ENCODE results near the gene PRKN. TPM values are rescaled to one million over a fixed set of nuclear protein-coding genes. Genes with fewer than 3 reads are reported as not detected.

The PRKN gene
- total RNA-seq, 1 experiment from 2014 or later: 2.0 TPM

GRCh38 chr6:162706232-162706631 is 21.3 kb downstream of the PRKN start:
- Histone ChIP-seq H3K23me2 (ENCODE audit: insufficient read length, low read depth, low read length, poor library complexity, severe bottlenecking) (no peaks in the 10 kb centered on the region), H3K18ac (ENCODE audit: insufficient read length, low read depth, low read length) (no peak overlapping the region), H2BK120ac (ENCODE audit: low read depth, low read length, poor library complexity, severe bottlenecking) (no peak overlapping the region), H3K4me2 (ENCODE audit: insufficient read depth, insufficient read length, low read length) (no peak overlapping the region), H3K56ac (ENCODE audit: insufficient read length, low read depth, low read length) (no peak overlapping the region), H2BK20ac (ENCODE audit: low read depth, low read length, poor library complexity, severe bottlenecking) (no peak overlapping the region), H3T11ph (ENCODE audit: low read length) (no peak overlapping the region), H4K8ac (replicated peaks; ENCODE audit: insufficient read length, low read depth, low read length) (no peak overlapping the region), H3K79me2 (ENCODE audit: insufficient read depth, low read length) (no peaks in the 10 kb centered on the region), H4K20me1 (ENCODE audit: control insufficient read depth, insufficient read depth, insufficient read length) (no peaks in the 10 kb centered on the region), H2AK5ac (ENCODE audit: insufficient read length, low read length) (no peak overlapping the region), H3K14ac (ENCODE audit: insufficient read depth, low read length) (no peak overlapping the region), H2AFZ (ENCODE audit: low read length) (no peak overlapping the region), H3K4me1 (ENCODE audit: insufficient read depth, low read length) (no peaks in the 10 kb centered on the region), H3K27ac (ENCODE audit: insufficient read length, low read depth, low read length) (no peak overlapping the region), H3K79me1 (ENCODE audit: insufficient read depth, low read depth, low read length, poor library complexity, severe bottlenecking) (no peaks in the 10 kb centered on the region), H3K27me3 (ENCODE audit: insufficient read depth, low read length) (no peaks in the 10 kb centered on the region), H4K5ac (ENCODE audit: insufficient read length, low read depth, low read length) (no peak overlapping the region), H3K23ac (ENCODE audit: insufficient read length, low read depth, low read length) (no peak overlapping the region), H2BK15ac (ENCODE audit: low read depth, low read length) (no peak overlapping the region), H3K9ac (ENCODE audit: extremely low read depth, insufficient read length, low read length) (no peak overlapping the region), H2BK5ac (ENCODE audit: insufficient read length, low read length) (no peak overlapping the region), H4K91ac (ENCODE audit: insufficient read length, low read depth, low read length) (no peak overlapping the region), H3K9me3 (ENCODE audit: control insufficient read depth, low read depth, low read length) (no peaks in the 10 kb centered on the region), H2BK12ac (ENCODE audit: insufficient read length, low read depth, low read length) (no peak overlapping the region), H3K4ac (ENCODE audit: low read depth, low read length) (no peak overlapping the region)
- Mint-ChIP-seq H3K9me3 (peaks cover 4 to 7% of the 10 kb centered on the region in 2 experiments; a peak in 3 of 5 replicates), H3K4me3 (no peak overlapping the region), H3K4me1 (peaks cover 0 to 8% of the 10 kb centered on the region in 2 experiments; a peak in 1 of 4 replicates), H3K27me3 (ENCODE audit: low read depth) (no peaks in the 10 kb centered on the region), H3K36me3 (ENCODE audit: insufficient read depth in 1 of 3, low read depth in 3 of 3) (peaks cover 0 to 11% (median 0%) of the 10 kb centered on the region in 3 experiments; a peak in 3 of 7 replicates), H3K27ac (no peak overlapping the region; a peak in 1 of 7 replicates)
- DNase-seq: no peak
- WGBS (ENCODE audit: extremely low coverage, insufficient read length, low lambda C conversion rate): no CpG with 5 or more reads among the region's 6 CpGs
- no peak for TF ChIP-seq CTCF (conservative IDR thresholded peaks at IDR 0.05)
